Ishikawa (cell line): ENCODE data around the gene ZEB2.

Experiments used
- CEBPB ChIP-seq: IDR thresholded peaks from 2 replicates; pipeline ENCODE4 v1.6.1; 2012
- CREB1 ChIP-seq: IDR thresholded peaks from 2 replicates; pipeline ENCODE4 v1.6.1; 2012; ENCODE audit warnings: low read depth
- EGR1 ChIP-seq: IDR thresholded peaks from 2 replicates; pipeline ENCODE4 v1.6.1; 2012
- EP300 ChIP-seq: IDR thresholded peaks from 2 replicates; pipeline ENCODE4 v1.6.1; 2012; ENCODE audit warnings: borderline replicate concordance
- FOXM1 ChIP-seq: IDR thresholded peaks from 2 replicates; pipeline ENCODE4 v1.6.1; 2012; ENCODE audit warnings: low read depth, borderline replicate concordance
- MAX ChIP-seq: IDR thresholded peaks from 2 replicates; pipeline ENCODE4 v1.6.1; 2012
- NFIC ChIP-seq: IDR thresholded peaks from 2 replicates; pipeline ENCODE4 v1.6.1; 2012
- RAD21 ChIP-seq: IDR thresholded peaks from 2 replicates; pipeline ENCODE4 v1.6.1; 2012; ENCODE audit warnings: low read depth
- TAF1 ChIP-seq: IDR thresholded peaks from 2 replicates; pipeline ENCODE4 v1.6.1; 2012; ENCODE audit warnings: low read depth, mild to moderate bottlenecking
- TCF12 ChIP-seq: IDR thresholded peaks from 2 replicates; pipeline ENCODE4 v1.6.1; 2012; ENCODE audit warnings: low read depth
- TEAD4 ChIP-seq: IDR thresholded peaks from 2 replicates; pipeline ENCODE4 v1.6.1; 2012
- USF1 ChIP-seq: IDR thresholded peaks from 2 replicates; pipeline ENCODE4 v1.6.1; 2012
- YY1 ChIP-seq: IDR thresholded peaks from 2 replicates; pipeline ENCODE4 v1.6.1; 2012; ENCODE audit warnings: low read depth
- ZBTB7A ChIP-seq: IDR thresholded peaks from 2 replicates; pipeline ENCODE4 v1.6.1; 2012; ENCODE audit warnings: low read depth
- TF ChIP-seq, protein P1 (sequence below): IDR thresholded peaks from 2 replicates; pipeline ENCODE4 v1.6.1; 2012; ENCODE audit warnings: low read depth, mild to moderate bottlenecking

Gene ZEB2

DNA sequence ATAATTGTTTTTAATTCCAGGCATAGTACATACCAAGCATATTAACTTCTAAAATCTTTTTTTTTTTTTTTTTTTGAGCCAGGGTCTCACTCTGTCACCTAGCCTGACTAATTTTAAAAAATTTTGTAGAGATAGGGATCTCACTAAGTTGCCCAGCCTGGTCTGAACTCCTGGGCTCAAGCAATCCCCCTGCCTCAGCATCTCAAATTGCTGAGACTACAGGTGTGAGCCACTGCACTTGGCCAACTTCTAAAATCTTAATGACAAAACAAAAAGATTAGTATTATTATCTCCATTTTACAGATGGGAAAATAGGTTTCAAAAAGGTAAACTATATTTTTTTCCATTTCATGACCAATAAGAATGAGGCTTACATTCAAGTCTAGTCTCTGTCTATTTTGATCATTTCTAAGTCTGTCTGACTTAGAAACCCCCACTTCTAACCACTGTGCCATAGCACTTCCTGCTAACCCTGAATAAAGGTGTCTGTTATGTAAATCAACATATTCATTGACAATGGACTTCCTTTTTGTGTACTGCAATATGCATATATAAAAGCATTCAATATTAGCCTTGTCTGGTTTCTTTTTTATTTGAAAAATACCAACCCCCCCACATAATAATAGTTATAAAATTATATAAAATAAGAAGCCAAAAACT lies 28.7 kb upstream of the ZEB2 start:
- TF ChIP-seq TCF12 (no peak), NFIC (no peak), RAD21 (no peak), MAX (no peak), TAF1 (no peak), ZBTB7A (no peak), FOXM1 (no peak), USF1 (no peak), YY1 (no peak), EGR1 (no peak), TEAD4 (no peak), CEBPB (no peak)
- TF ChIP-seq, protein P1, sequence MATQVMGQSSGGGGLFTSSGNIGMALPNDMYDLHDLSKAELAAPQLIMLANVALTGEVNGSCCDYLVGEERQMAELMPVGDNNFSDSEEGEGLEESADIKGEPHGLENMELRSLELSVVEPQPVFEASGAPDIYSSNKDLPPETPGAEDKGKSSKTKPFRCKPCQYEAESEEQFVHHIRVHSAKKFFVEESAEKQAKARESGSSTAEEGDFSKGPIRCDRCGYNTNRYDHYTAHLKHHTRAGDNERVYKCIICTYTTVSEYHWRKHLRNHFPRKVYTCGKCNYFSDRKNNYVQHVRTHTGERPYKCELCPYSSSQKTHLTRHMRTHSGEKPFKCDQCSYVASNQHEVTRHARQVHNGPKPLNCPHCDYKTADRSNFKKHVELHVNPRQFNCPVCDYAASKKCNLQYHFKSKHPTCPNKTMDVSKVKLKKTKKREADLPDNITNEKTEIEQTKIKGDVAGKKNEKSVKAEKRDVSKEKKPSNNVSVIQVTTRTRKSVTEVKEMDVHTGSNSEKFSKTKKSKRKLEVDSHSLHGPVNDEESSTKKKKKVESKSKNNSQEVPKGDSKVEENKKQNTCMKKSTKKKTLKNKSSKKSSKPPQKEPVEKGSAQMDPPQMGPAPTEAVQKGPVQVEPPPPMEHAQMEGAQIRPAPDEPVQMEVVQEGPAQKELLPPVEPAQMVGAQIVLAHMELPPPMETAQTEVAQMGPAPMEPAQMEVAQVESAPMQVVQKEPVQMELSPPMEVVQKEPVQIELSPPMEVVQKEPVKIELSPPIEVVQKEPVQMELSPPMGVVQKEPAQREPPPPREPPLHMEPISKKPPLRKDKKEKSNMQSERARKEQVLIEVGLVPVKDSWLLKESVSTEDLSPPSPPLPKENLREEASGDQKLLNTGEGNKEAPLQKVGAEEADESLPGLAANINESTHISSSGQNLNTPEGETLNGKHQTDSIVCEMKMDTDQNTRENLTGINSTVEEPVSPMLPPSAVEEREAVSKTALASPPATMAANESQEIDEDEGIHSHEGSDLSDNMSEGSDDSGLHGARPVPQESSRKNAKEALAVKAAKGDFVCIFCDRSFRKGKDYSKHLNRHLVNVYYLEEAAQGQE = no peak

DNA sequence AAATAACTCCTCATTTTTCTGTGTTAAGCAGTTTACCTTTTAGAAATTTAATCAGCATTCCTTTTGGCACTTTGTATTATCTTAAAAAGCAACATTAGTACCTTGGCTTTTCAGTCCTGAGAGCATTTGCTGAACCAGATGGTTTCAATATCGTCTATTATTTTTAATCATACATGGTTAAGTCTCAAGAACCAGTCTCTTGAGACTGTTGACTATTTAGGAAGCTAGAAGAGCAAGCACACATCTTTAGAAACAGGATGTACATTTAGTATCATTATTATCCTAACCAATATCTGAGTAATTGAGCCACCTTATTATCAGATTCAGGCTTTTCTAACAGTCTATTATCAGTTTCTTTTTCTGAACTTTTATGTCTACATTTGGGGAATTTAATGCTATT lies 28.2 kb upstream of the ZEB2 start:
- TF ChIP-seq EP300 (no peak), FOXM1 (no peak), MAX (no peak), EGR1 (no peak), NFIC (no peak)

DNA sequence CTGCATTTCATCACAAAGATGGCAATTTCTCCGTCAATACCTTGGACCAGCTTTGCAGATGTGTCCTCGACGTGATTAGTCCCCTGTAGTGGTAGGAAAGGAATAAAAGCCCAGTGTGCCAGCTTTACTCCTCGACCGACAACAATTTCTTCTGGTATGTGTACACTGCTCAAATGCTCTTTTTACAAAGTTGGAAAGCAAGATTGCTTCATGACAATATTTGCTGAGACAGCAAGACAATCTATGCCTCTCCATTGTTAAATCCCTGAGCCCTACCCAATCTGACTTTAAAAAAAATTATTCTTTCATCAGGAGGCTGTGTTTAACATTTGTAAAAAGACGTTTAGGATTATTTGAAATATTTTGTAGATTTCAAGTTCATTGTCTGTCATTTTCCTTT lies 27.6 kb upstream of the ZEB2 start:
- TF ChIP-seq FOXM1 = no peak
- TF ChIP-seq RAD21 = no peak
- no peak for TF ChIP-seq MAX
- TF ChIP-seq EP300 = no peak
- TF ChIP-seq NFIC = no peak
- TF ChIP-seq CREB1 = no peak
- no peak for TF ChIP-seq YY1
- TF ChIP-seq, protein P1 = no peak
- no peak for TF ChIP-seq TEAD4
- TF ChIP-seq ZBTB7A = no peak
- TF ChIP-seq EGR1 = no peak
- TF ChIP-seq TAF1 = no peak
- TF ChIP-seq CEBPB = no peak
- TF ChIP-seq USF1 = no peak
- TF ChIP-seq TCF12 = no peak

DNA sequence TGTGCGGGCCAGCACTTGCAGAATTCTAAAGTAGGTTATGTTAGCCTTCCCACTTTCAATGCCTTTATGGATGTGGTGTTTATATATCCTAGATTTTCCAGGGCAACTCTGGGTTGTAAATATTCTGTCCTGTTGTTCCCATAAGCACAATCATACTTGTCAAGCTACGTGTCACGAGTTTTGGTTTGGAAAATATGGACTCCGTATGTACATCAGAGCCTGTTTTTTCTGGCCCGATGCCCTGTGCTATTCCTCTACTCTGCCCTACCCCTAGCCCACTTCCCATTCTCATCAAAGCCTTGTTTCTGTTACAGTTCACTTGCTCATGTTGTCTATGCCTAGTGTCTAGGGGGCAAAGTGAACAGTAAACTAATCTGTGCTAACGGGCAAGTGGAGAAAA lies 27.0 kb upstream of the ZEB2 start:
- no peak for TF ChIP-seq ZBTB7A
- TF ChIP-seq RAD21 = no peak
- TF ChIP-seq, protein P1 = no peak
- TF ChIP-seq NFIC = no peak
- no peak for TF ChIP-seq YY1
- TF ChIP-seq EGR1 = no peak
- no peak for TF ChIP-seq CREB1
- TF ChIP-seq USF1 = no peak
